ENCODE data around the gene GFOD2. TPM values are rescaled to one million over a fixed set of nuclear protein-coding genes. Genes with fewer than 3 reads are reported as not detected.

The GFOD2 gene
- total and polyA plus RNA-seq, 2 of the 13 experiments (the other 11 are each of a cell fraction or from before 2014, with no cell fraction given), result 11.1 to 17.2 TPM

DNA sequence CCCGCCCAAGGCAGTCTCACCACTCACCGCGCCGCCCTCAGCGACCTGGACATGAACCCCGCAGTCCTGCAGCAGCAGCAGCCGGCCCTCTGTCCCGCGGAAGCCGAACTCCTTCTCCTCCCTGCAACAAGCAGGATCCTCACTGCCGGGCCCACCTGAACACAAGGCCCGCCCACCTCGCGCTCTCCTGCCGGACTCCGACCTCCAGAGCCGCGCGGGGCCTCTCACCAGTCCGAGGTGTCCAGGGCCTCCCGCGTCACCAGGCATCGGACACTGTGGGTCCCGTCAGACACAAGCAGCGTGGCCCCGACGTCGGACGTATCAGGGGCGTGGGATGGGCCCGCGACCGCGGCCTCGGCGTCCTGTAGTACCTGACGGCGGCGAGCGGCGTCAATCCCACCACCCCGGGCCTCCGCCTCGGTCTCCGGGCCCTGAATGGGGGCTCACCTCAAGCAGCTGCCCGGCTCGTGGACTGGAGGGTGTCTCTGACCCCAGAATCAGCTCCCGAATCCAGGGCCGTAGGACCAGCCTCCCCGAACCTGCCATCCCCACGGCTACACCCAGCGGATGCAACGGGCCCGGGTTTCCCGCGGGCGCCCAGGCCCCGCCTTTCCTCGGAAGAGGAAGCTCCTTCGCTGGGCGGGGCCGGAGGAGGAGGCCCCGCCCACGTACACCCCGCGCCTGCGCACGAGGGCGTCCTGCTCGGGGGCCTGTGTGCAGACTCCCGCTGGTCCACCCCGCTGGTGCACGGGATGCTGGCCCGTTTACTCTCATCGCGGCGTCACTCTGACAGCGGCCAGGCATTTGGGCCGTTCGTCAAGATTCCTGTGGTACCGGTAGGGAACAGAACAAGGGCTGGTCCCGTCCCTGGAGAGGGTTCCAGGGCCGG, 59.2 kb downstream of the GFOD2 start, which contains the start of gene ACD (continued):
- TF ChIP-seq, protein P1, sequence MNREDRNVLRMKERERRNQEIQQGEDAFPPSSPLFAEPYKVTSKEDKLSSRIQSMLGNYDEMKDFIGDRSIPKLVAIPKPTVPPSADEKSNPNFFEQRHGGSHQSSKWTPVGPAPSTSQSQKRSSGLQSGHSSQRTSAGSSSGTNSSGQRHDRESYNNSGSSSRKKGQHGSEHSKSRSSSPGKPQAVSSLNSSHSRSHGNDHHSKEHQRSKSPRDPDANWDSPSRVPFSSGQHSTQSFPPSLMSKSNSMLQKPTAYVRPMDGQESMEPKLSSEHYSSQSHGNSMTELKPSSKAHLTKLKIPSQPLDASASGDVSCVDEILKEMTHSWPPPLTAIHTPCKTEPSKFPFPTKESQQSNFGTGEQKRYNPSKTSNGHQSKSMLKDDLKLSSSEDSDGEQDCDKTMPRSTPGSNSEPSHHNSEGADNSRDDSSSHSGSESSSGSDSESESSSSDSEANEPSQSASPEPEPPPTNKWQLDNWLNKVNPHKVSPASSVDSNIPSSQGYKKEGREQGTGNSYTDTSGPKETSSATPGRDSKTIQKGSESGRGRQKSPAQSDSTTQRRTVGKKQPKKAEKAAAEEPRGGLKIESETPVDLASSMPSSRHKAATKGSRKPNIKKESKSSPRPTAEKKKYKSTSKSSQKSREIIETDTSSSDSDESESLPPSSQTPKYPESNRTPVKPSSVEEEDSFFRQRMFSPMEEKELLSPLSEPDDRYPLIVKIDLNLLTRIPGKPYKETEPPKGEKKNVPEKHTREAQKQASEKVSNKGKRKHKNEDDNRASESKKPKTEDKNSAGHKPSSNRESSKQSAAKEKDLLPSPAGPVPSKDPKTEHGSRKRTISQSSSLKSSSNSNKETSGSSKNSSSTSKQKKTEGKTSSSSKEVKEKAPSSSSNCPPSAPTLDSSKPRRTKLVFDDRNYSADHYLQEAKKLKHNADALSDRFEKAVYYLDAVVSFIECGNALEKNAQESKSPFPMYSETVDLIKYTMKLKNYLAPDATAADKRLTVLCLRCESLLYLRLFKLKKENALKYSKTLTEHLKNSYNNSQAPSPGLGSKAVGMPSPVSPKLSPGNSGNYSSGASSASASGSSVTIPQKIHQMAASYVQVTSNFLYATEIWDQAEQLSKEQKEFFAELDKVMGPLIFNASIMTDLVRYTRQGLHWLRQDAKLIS (CRISPR knock-in tag; IDR thresholded peaks at IDR 0.05), result no peak
- no peak for TF ChIP-seq FOXK2 (IDR thresholded peaks at IDR 0.05)
- peak; percentile 57 for TF ChIP-seq ZNF607 (CRISPR knock-in tag; IDR thresholded peaks at IDR 0.05; ENCODE audit: borderline replicate concordance)
- TF ChIP-seq, protein P2, sequence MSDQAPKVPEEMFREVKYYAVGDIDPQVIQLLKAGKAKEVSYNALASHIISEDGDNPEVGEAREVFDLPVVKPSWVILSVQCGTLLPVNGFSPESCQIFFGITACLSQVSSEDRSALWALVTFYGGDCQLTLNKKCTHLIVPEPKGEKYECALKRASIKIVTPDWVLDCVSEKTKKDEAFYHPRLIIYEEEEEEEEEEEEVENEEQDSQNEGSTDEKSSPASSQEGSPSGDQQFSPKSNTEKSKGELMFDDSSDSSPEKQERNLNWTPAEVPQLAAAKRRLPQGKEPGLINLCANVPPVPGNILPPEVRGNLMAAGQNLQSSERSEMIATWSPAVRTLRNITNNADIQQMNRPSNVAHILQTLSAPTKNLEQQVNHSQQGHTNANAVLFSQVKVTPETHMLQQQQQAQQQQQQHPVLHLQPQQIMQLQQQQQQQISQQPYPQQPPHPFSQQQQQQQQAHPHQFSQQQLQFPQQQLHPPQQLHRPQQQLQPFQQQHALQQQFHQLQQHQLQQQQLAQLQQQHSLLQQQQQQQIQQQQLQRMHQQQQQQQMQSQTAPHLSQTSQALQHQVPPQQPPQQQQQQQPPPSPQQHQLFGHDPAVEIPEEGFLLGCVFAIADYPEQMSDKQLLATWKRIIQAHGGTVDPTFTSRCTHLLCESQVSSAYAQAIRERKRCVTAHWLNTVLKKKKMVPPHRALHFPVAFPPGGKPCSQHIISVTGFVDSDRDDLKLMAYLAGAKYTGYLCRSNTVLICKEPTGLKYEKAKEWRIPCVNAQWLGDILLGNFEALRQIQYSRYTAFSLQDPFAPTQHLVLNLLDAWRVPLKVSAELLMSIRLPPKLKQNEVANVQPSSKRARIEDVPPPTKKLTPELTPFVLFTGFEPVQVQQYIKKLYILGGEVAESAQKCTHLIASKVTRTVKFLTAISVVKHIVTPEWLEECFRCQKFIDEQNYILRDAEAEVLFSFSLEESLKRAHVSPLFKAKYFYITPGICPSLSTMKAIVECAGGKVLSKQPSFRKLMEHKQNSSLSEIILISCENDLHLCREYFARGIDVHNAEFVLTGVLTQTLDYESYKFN (CRISPR knock-in tag; conservative IDR thresholded peaks at IDR 0.05), result peak; percentile 77
- peak; percentile 86 for TF ChIP-seq ZNF563 (CRISPR knock-in tag; IDR thresholded peaks at IDR 0.05)
- 0 out of 2 replicates have a peak, but pooled peaks have one; percentile 50 for TF ChIP-seq ZBTB1 (CRISPR knock-in tag; IDR thresholded peaks at IDR 0.05; ENCODE audit: borderline replicate concordance)
- TF ChIP-seq ZFP1 (CRISPR knock-in tag; IDR thresholded peaks at IDR 0.05), result peak; percentile 61
- peak; percentile 92; the same call in 1 of the 2 replicates for TF ChIP-seq ZNF558 (CRISPR knock-in tag; IDR thresholded peaks at IDR 0.05; ENCODE audit: borderline replicate concordance)
- TF ChIP-seq KLF16 (CRISPR knock-in tag; IDR thresholded peaks at IDR 0.05), result peak; percentile 53 to 81; a peak in 2 of 4 replicates
- TF ChIP-seq ZNF430 (CRISPR knock-in tag; IDR thresholded peaks at IDR 0.05), result peak; percentile 83; the same call in 1 of the 2 replicates
- no peak for TF ChIP-seq HNRNPH1 (optimal IDR thresholded peaks at IDR 0.05; ENCODE audit: low read depth, low read length)
- peak; percentile 64; the same call in 1 of the 2 replicates for TF ChIP-seq ZSCAN31 (CRISPR knock-in tag; IDR thresholded peaks at IDR 0.05; ENCODE audit: low read depth)
- TF ChIP-seq ARHGAP35 (CRISPR knock-in tag; IDR thresholded peaks at IDR 0.05; ENCODE audit: borderline replicate concordance), result peak; percentile 53; the same call in 1 of the 2 replicates
- peak; percentile 89; the same call in 1 of the 2 replicates for TF ChIP-seq ZNF879 (CRISPR knock-in tag; IDR thresholded peaks at IDR 0.05)
- no peak; the same call in 1 of the 2 replicates for TF ChIP-seq ZNF260 (CRISPR knock-in tag; IDR thresholded peaks at IDR 0.05; ENCODE audit: borderline replicate concordance, low read depth)
- peak; percentile 93 for TF ChIP-seq ZNF501 (CRISPR knock-in tag; IDR thresholded peaks at IDR 0.05)
- no peak; the same call in 1 of the 2 replicates for TF ChIP-seq ZNF121 (CRISPR knock-in tag; IDR thresholded peaks at IDR 0.05)
- TF ChIP-seq MED8 (CRISPR knock-in tag; IDR thresholded peaks at IDR 0.05; ENCODE audit: insufficient replicate concordance), result peak; percentile 47
- TF ChIP-seq, protein P3, sequence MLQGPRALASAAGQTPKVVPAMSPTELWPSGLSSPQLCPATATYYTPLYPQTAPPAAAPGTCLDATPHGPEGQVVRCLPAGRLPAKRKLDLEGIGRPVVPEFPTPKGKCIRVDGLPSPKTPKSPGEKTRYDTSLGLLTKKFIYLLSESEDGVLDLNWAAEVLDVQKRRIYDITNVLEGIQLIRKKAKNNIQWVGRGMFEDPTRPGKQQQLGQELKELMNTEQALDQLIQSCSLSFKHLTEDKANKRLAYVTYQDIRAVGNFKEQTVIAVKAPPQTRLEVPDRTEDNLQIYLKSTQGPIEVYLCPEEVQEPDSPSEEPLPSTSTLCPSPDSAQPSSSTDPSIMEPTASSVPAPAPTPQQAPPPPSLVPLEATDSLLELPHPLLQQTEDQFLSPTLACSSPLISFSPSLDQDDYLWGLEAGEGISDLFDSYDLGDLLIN (CRISPR knock-in tag; IDR thresholded peaks at IDR 0.05; ENCODE audit: borderline replicate concordance), result peak; percentile 13; the same call in 1 of the 2 replicates
- TF ChIP-seq NAIF1 (CRISPR knock-in tag; IDR thresholded peaks at IDR 0.05; ENCODE audit: borderline replicate concordance), result no peak; the same call in 1 of the 2 replicates
